Skeletal muscle satellite cell (primary cell): ENCODE data around the gene KRTAP4-1. TPM values are rescaled to one million over a fixed set of nuclear protein-coding genes. Genes with fewer than 3 reads are reported as not detected.
"Not testable (repeated sequence)": the region's sequence is repeated elsewhere in the genome, so short reads cannot be mapped to it uniquely, and the experiment has no call there.

Source experiments
- H3K27me3 ChIP-seq: 2 replicates; pipeline ENCODE4 v1.7.0; 2013; ENCODE audit warnings: low read length; ENCODE audit not compliant: control insufficient read depth, insufficient read depth
- H3K36me3 ChIP-seq: 2 replicates; pipeline ENCODE4 v1.7.0; 2013; ENCODE audit warnings: mild to moderate bottlenecking, control low read depth, low read length; ENCODE audit not compliant: insufficient read depth
- H3K4me1 ChIP-seq: 2 replicates; pipeline ENCODE4 v1.7.0; 2013; ENCODE audit warnings: low read length; ENCODE audit not compliant: control insufficient read depth, insufficient read depth
- H3K4me2 ChIP-seq: 2 replicates; pipeline ENCODE4 v1.7.0; 2013; ENCODE audit warnings: mild to moderate bottlenecking, low read length
- H3K4me3 ChIP-seq: 2 replicates; pipeline ENCODE4 v1.7.0; 2013; ENCODE audit warnings: low read length
- H3K9ac ChIP-seq: 2 replicates; pipeline ENCODE4 v1.7.0; 2013; ENCODE audit warnings: mild to moderate bottlenecking, low read depth, low read length, moderate library complexity
- H3K9me3 ChIP-seq: replicated peaks from 2 replicates; pipeline ENCODE4 v1.7.0; 2013; ENCODE audit warnings: mild to moderate bottlenecking, control low read depth, low read length
- small RNA-seq: library from RNA; depleted of rRNA; stranded (forward); fragments of <200 nt; gene quantifications from one replicate; pipeline ENCODE3, GENCODE V24; 2012

KRTAP4-1 gene

GRCh38 chr17:41141361-41141760 lies 43.4 kb downstream of the KRTAP4-1 start:
- H3K9me3 ChIP-seq = peaks cover 7% of the 10 kb centered on the region
- peak overlapping the region; percentile 3 for H3K9ac ChIP-seq
- H3K4me2 ChIP-seq = no peak overlapping the region
- H3K27me3 ChIP-seq = no peaks in the 10 kb centered on the region
- H3K36me3 ChIP-seq = no peaks in the 10 kb centered on the region
- no peaks in the 10 kb centered on the region for H3K4me1 ChIP-seq
- no peak overlapping the region for H3K4me3 ChIP-seq

- Histone ChIP-seq H3K9me3 (peaks cover 7% of the 10 kb centered on the region), H3K4me1 (no peaks in the 10 kb centered on the region), H3K4me3 (no peak within 1 kb of the TSS), H3K9ac (peak within 1 kb of the TSS; percentile 3), H3K27me3 (no peaks in the 10 kb centered on the region), H3K4me2 (no peak within 1 kb of the TSS), H3K36me3 (no peaks in the 10 kb centered on the region)
Measured at GRCh38 chr17:41140360-41141131, 44.2 kb downstream of the KRTAP4-1 start, which contains the start of gene KRTAP4-6. Gene KRTAP4-6, minus strand, starts transcription at chr17:41140544. Its CDS starts 57 bp downstream, at chr17:41140487.

- not testable (repeated sequence) for H3K27me3 ChIP-seq, H3K36me3 ChIP-seq, H3K9ac ChIP-seq, H3K4me2 ChIP-seq, H3K4me1 ChIP-seq, H3K9me3 ChIP-seq, H3K4me3 ChIP-seq
Measured at GRCh38 chr17:41139865-41140264, 44.8 kb downstream of the KRTAP4-1 start.

Small RNA genes lying within 50 kb of the gene (small RNA-seq; reads per million reads assigned to genes)
- not detected for gene KRTAP4-17P
